ENCODE results near the gene BRPF3. TPM values are rescaled to one million over a fixed set of nuclear protein-coding genes. Genes with fewer than 3 reads are reported as not detected.

BRPF3 gene
- total and polyA plus RNA-seq, 10 donors: 2.4 to 42.7 (median 31.6) TPM

GRCh38 chr6:36244641-36245280 is 48.2 kb downstream of the BRPF3 start:
- Histone ChIP-seq H3K36me3 (no peaks in the 10 kb centered on the region), H3K27me3 (replicated peaks in 1 of 7) (no peaks in the 10 kb centered on the region), H3K9me3 (no peaks in the 10 kb centered on the region), H3K27ac (peak overlapping the region in 2 of 8 donors; percentile 73 to 88), H3K4me3 (no peak overlapping the region), H3K4me1 (peaks cover 13 to 79% (median 32%) of the 10 kb centered on the region in 6 donors)
- WGBS, 5 donors: 80 to 85% (median 83%) methylated on average over 8 of the region's 8 CpGs
- no peak for TF ChIP-seq POLR2AphosphoS5 (IDR thresholded peaks at IDR 0.05)
- no peak for TF ChIP-seq CTCF (IDR thresholded peaks at IDR 0.05 in 8 of 11, conservative IDR thresholded peaks at IDR 0.05 in 3 of 11)
- no peak for TF ChIP-seq POLR2A (IDR thresholded peaks at IDR 0.05)
- intact Hi-C loops (cut with DNase I; ENCODE audit: low total_unique reads): no loop called here
- no peak for DNase-seq

GRCh38 chr6:36245572-36246061 is 49.1 kb downstream of the BRPF3 start:
- Histone ChIP-seq H3K4me1 (peaks cover 13 to 74% (median 28%) of the 10 kb centered on the region in 6 donors), H3K27ac (peak overlapping the region in 2 of 8 donors; percentile 73 to 88), H3K36me3 (no peaks in the 10 kb centered on the region), H3K27me3 (replicated peaks in 1 of 7) (no peaks in the 10 kb centered on the region), H3K9me3 (no peaks in the 10 kb centered on the region), H3K4me3 (no peak overlapping the region)
- 43 to 63% (median 54%) methylated on average over 3 to 8 of the region's 8 CpGs for WGBS, 5 donors
- TF ChIP-seq POLR2AphosphoS5 (IDR thresholded peaks at IDR 0.05): no peak
- TF ChIP-seq CTCF (IDR thresholded peaks at IDR 0.05 in 8 of 11, conservative IDR thresholded peaks at IDR 0.05 in 3 of 11): no peak
- no peak for TF ChIP-seq POLR2A (IDR thresholded peaks at IDR 0.05)
- intact Hi-C loops (cut with DNase I; ENCODE audit: low total_unique reads): no loop called here
- no peak for DNase-seq

GRCh38 chr6:36246506-36247268 is 50.1 kb downstream of the BRPF3 start:
- H3K9me3 ChIP-seq: no peaks in the 10 kb centered on the region
- no peaks in the 10 kb centered on the region for H3K36me3 ChIP-seq
- H3K4me1 ChIP-seq: peaks cover 7 to 64% (median 21%) of the 10 kb centered on the region in 6 donors
- peak overlapping the region in 4 of 8 donors; percentile 36 to 88 (median 56) for H3K27ac ChIP-seq
- 83 to 96% (median 88%) methylated on average over 22 of the region's 22 CpGs for WGBS, 5 donors
- no peaks in the 10 kb centered on the region for H3K27me3 ChIP-seq (replicated peaks in 1 of 7)
- intact Hi-C loops (cut with DNase I; ENCODE audit: low total_unique reads): no loop called here
- DNase-seq: no peak
- peak overlapping the region in 1 of 8 donors; percentile 2 for H3K4me3 ChIP-seq
- TF ChIP-seq POLR2A (IDR thresholded peaks at IDR 0.05) (no peak), CTCF (IDR thresholded peaks at IDR 0.05 in 8 of 11, conservative IDR thresholded peaks at IDR 0.05 in 3 of 11) (no peak), POLR2AphosphoS5 (IDR thresholded peaks at IDR 0.05) (no peak)

GRCh38 chr6:36247693-36248092 is 51.1 kb downstream of the BRPF3 start:
- intact Hi-C loops (cut with DNase I; ENCODE audit: low total_unique reads): no loop called here
- no peaks in the 10 kb centered on the region for H3K27me3 ChIP-seq (replicated peaks in 1 of 7)
- no peaks in the 10 kb centered on the region for H3K36me3 ChIP-seq
- peaks cover 5 to 56% (median 14%) of the 10 kb centered on the region in 6 donors for H3K4me1 ChIP-seq
- no peak for DNase-seq
- 73 to 89% (median 79%) methylated on average over 6 of the region's 6 CpGs for WGBS, 5 donors
- TF ChIP-seq POLR2A (IDR thresholded peaks at IDR 0.05): no peak
- TF ChIP-seq POLR2AphosphoS5 (IDR thresholded peaks at IDR 0.05): no peak
- TF ChIP-seq CTCF (IDR thresholded peaks at IDR 0.05 in 8 of 11, conservative IDR thresholded peaks at IDR 0.05 in 3 of 11): no peak
- H3K27ac ChIP-seq: peak overlapping the region in 6 of 8 donors; percentile 49 to 88 (median 70)
- H3K9me3 ChIP-seq: no peaks in the 10 kb centered on the region
- peak overlapping the region in 1 of 8 donors; percentile 34 for H3K4me3 ChIP-seq
